NB4 (cell line): ENCODE measurements around the gene PFN3.

Source experiments
- DNase-seq: peaks from one replicate; pipeline ENCODE4 v3.0.0; 2010; ENCODE audit warnings: low read depth
- H3K4me3 ChIP-seq: one replicate; pipeline ENCODE4 v1.5.1; 2011; ENCODE audit warnings: mild to moderate bottlenecking, low read depth, low read length, moderate library complexity
- CTCF ChIP-seq: IDR thresholded peaks from one replicate; pipeline ENCODE4 v1.5.1; 2012; ENCODE audit warnings: low read depth, low read length
- MAX ChIP-seq: IDR thresholded peaks from 2 replicates; pipeline ENCODE4 v1.6.1; 2011; ENCODE audit warnings: low read depth, low read length
- MYC ChIP-seq: IDR thresholded peaks from 2 replicates; pipeline ENCODE4 v1.6.1; 2011; ENCODE audit warnings: low read depth, low read length
- POLR2A ChIP-seq: IDR thresholded peaks from 2 replicates; pipeline ENCODE4 v1.6.1; 2011; ENCODE audit warnings: mild to moderate bottlenecking; ENCODE audit not compliant: insufficient read length; ENCODE audit errors: extremely low read depth

PFN3 gene

GRCh38 chr5:177428574-177429217 is 28.2 kb upstream of the PFN3 start:
- no peak for DNase-seq
- H3K4me3 ChIP-seq = peak overlapping the region; percentile 96
- TF ChIP-seq POLR2A (no peak), CTCF (no peak), MAX (no peak), MYC (no peak)

GRCh38 chr5:177427919-177428573 is 27.6 kb upstream of the PFN3 start:
- H3K4me3 ChIP-seq = peak overlapping the region; percentile 96
- TF ChIP-seq CTCF (no peak), POLR2A (no peak), MYC (no peak), MAX (no peak)
- DNase-seq = peak; percentile 75

GRCh38 chr5:177427211-177427822 is 26.9 kb upstream of the PFN3 start:
- DNase-seq = peak; percentile 50
- peak overlapping the region; percentile 96 for H3K4me3 ChIP-seq
- TF ChIP-seq MAX (peak; percentile 49), CTCF (no peak), MYC (peak; percentile 49; the same call in 1 of the 2 replicates), POLR2A (no peak)

- peak; percentile 72 for DNase-seq
- TF ChIP-seq CTCF = no peak
- TF ChIP-seq MYC = no peak
- TF ChIP-seq POLR2A = no peak
- TF ChIP-seq MAX = no peak
Observed at GRCh38 chr5:177426566-177427210, 26.2 kb upstream of the PFN3 start, which contains the start of gene GRK6. Gene GRK6 (plus strand): TSS chr5:177426676. CDS start chr5:177426846, 170 bp downstream.

GRCh38 chr5:177425801-177426565 is 25.5 kb upstream of the PFN3 start:
- peak overlapping the region; percentile 61 for H3K4me3 ChIP-seq
- TF ChIP-seq POLR2A (peak; percentile 58), MYC (0 out of 2 replicates have a peak, but pooled peaks have one; percentile 21), MAX (no peak; the same call in 1 of the 2 replicates), CTCF (no peak)
- peak; percentile 100 for DNase-seq

More at GRCh38 chr5:177426566-177427210, 26.2 kb upstream of the PFN3 start, which contains the start of gene GRK6:
- H3K4me3 ChIP-seq = peak within 1 kb of the TSS; percentile 96
